HCT116 (cell line): ENCODE data around the gene SLC41A3. TPM values are rescaled to one million over a fixed set of nuclear protein-coding genes. Genes with fewer than 3 reads are reported as not detected.

ENCODE experiments used
- ATAC-seq: fragments of 200-7000 bp; cut with Tn5 transposase; 2 replicates; pipeline ENCODE4 v1.9.1; 2020; ENCODE audit warnings: mild to moderate bottlenecking, moderate library complexity
- BruUV-seq: library from RNA; stranded (reverse); fragments of 400-500 nt; replicated peaks from 2 replicates; lab custom pipeline; 2021; lab: Mats Ljungman, UMichigan
- CTCF ChIA-PET: fragments of 300-600 bp; sonication (Branson Sonifier 250); formaldehyde crosslinking; loops from one replicate; lab custom pipeline; 2021; ENCODE audit warnings: antibody characterized with exemption; lab: Charles Lee
- POLR2A ChIA-PET: fragments of 300-600, 350-600 bp; sonication (Branson Sonifier 250); formaldehyde crosslinking; loops from one replicate; lab custom pipeline; 2021; ENCODE audit warnings: antibody characterized with exemption; lab: Charles Lee
- RAD21 ChIA-PET, 2 experiments: fragments of 300-600 bp; sonication (Branson Sonifier 250); formaldehyde crosslinking; loops; one replicate each; lab custom pipeline; 2023; ENCODE audit warnings: low total read pairs in 2 of 2; ENCODE audit not compliant: uncharacterized antibody in 2 of 2, unreplicated experiment in 2 of 2, low non-redundant PET in 1 of 2; lab: Charles Lee
- DNase-seq: peaks from one replicate; pipeline ENCODE4 v3.0.0-alpha.2; 2010; ENCODE audit warnings: low read depth, low spot score
- H2AFZ ChIP-seq: fragments of 200-600 bp; shearing (Covaris generic), sonication (generic); 2 replicates; pipeline ENCODE4 v1.6.1; 2017; ENCODE audit warnings: low read depth, mixed run types, mixed read lengths, antibody characterized with exemption, low read length; ENCODE audit not compliant: poor library complexity, severe bottlenecking
- H3K27ac ChIP-seq: 2 replicates; pipeline ENCODE4 v1.5.1; 2012; ENCODE audit warnings: low read depth, low read length
- H3K27me3 ChIP-seq: fragments of 200-600 bp; sonication (generic); 2 replicates; pipeline ENCODE4 v1.6.1; 2016; ENCODE audit warnings: mixed run types, low read length, mixed read lengths; ENCODE audit not compliant: insufficient read depth
- H3K36me3 ChIP-seq, 2 experiments: fragments of 200-500 bp in 1 of 2; fragments of 200-600 bp in 1 of 2; sonication (Bioruptor generic) in 1 of 2; sonication (generic) in 1 of 2; 2 replicates each; pipeline versions ENCODE4 v1.5.1 to v1.6.1; 2014 to 2016; ENCODE audit warnings: low read length in 2 of 2, inconsistent platforms in 1 of 2, mixed read lengths in 1 of 2, mixed run types in 1 of 2; ENCODE audit not compliant: insufficient read depth in 2 of 2, control insufficient read depth in 1 of 2
- H3K4me1 ChIP-seq, 2 experiments: fragments of 200-600 bp in 1 of 2; sonication (generic) in 1 of 2; 2 replicates each; pipeline versions ENCODE4 v1.5.1 to v1.6.1; 2012 to 2017; ENCODE audit warnings: low read length in 2 of 2, inconsistent platforms in 1 of 2, mild to moderate bottlenecking in 1 of 2, mixed read lengths in 1 of 2, mixed run types in 1 of 2, moderate library complexity in 1 of 2; ENCODE audit not compliant: insufficient read depth in 2 of 2, control insufficient read depth in 1 of 2
- H3K4me2 ChIP-seq: fragments of 200-600 bp; sonication (generic); 2 replicates; pipeline ENCODE4 v1.6.1; 2017; ENCODE audit warnings: mixed run types, low read length, mixed read lengths
- H3K4me3 ChIP-seq, 2 experiments: fragments of 200-600 bp in 1 of 2; sonication (generic) in 1 of 2; replicated peaks in 1 of 2; 2 replicates each; pipeline ENCODE4 v1.5.1; 2011 to 2016; ENCODE audit warnings: low read length in 2 of 2, control low read depth in 1 of 2, low read depth in 1 of 2, mild to moderate bottlenecking in 1 of 2, mixed read lengths in 1 of 2, mixed run types in 1 of 2
- H3K79me2 ChIP-seq: fragments of 200-600 bp; sonication (generic); 2 replicates; pipeline ENCODE4 v1.6.1; 2017; ENCODE audit warnings: mild to moderate bottlenecking, mixed run types, low read length, moderate library complexity, mixed read lengths; ENCODE audit not compliant: insufficient read depth
- H3K9ac ChIP-seq: fragments of 200-600 bp; sonication (generic); 2 replicates; pipeline ENCODE4 v1.6.1; 2016; ENCODE audit warnings: low read length, mixed read lengths
- H3K9me2 ChIP-seq: fragments of 200-600 bp; sonication (generic), shearing (Covaris generic); 2 replicates; pipeline ENCODE4 v1.6.1; 2017; ENCODE audit warnings: mixed run types, mild to moderate bottlenecking, moderate library complexity; ENCODE audit not compliant: insufficient read depth
- H3K9me3 ChIP-seq, 2 experiments: fragments of 200-500 bp in 1 of 2; fragments of 200-600 bp in 1 of 2; sonication (Bioruptor generic) in 1 of 2; sonication (generic) in 1 of 2; 2 replicates each; pipeline ENCODE4 v1.6.1; 2014 to 2017; ENCODE audit warnings: low read length in 2 of 2, mixed read lengths in 2 of 2, inconsistent platforms in 1 of 2, low read depth in 1 of 2, mild to moderate bottlenecking in 1 of 2, mixed run types in 1 of 2, moderate library complexity in 1 of 2; ENCODE audit not compliant: control insufficient read depth in 1 of 2, insufficient read depth in 1 of 2
- H4K20me1 ChIP-seq: fragments of 200-600 bp; sonication (generic), shearing (Covaris generic); 2 replicates; pipeline ENCODE4 v1.6.1; 2017; ENCODE audit warnings: mixed run types, mild to moderate bottlenecking, moderate library complexity; ENCODE audit not compliant: insufficient read depth
- FOSL1 ChIP-seq: IDR thresholded peaks from 2 replicates; pipeline ENCODE4 v1.6.1; 2012; ENCODE audit warnings: low read depth
- MAX ChIP-seq: IDR thresholded peaks from 2 replicates; pipeline ENCODE4 v1.6.1; 2012
- POLR2AphosphoS5 ChIP-seq: IDR thresholded peaks from 2 replicates; pipeline ENCODE4 v1.6.1; 2011; ENCODE audit warnings: mild to moderate bottlenecking, low read depth, low read length, moderate library complexity
- RAD21 ChIP-seq: IDR thresholded peaks from 2 replicates; pipeline ENCODE4 v1.6.1; 2012; ENCODE audit warnings: low read depth, mild to moderate bottlenecking
- SIN3A ChIP-seq: IDR thresholded peaks from 2 replicates; pipeline ENCODE4 v1.6.1; 2012; ENCODE audit warnings: low read depth
- SP1 ChIP-seq: IDR thresholded peaks from 2 replicates; pipeline ENCODE4 v1.6.1; 2012; ENCODE audit warnings: low read depth
- SRF ChIP-seq: IDR thresholded peaks from 2 replicates; pipeline ENCODE4 v1.6.1; 2012; ENCODE audit warnings: low read depth
- YY1 ChIP-seq: IDR thresholded peaks from 2 replicates; pipeline ENCODE4 v1.6.1; 2011; ENCODE audit warnings: low read length, low read depth, moderate library complexity, mild to moderate bottlenecking; ENCODE audit not compliant: insufficient replicate concordance; ENCODE audit errors: extremely low read depth
- ZNF274 ChIP-seq: fragments of 200-500 bp; sonication (Bioruptor generic); IDR thresholded peaks from 2 replicates; pipeline ENCODE4 v1.6.1; 2014; ENCODE audit warnings: mild to moderate bottlenecking, low read depth, low read length, inconsistent platforms
- intact Hi-C: fragments of 100-400 bp; cut with micrococcal nuclease; formaldehyde crosslinking; loops from 2 replicates; pipeline ENCODE4 v1.10.0; 2022
- total RNA-seq: library from RNA; stranded (reverse); gene quantifications from one replicate; pipeline ENCODE4 v1.2.1, GENCODE V29; 2021; ENCODE audit not compliant: unreplicated experiment
- TF ChIP-seq, protein P1 (sequence below): IDR thresholded peaks from 2 replicates; pipeline ENCODE4 v1.6.1; 2011; ENCODE audit warnings: mild to moderate bottlenecking, low read length, moderate library complexity; ENCODE audit not compliant: insufficient replicate concordance; ENCODE audit errors: extremely low read depth

SLC41A3 gene
- total RNA-seq, 1 experiment from 2014 or later, result 45.9 TPM

DNA sequence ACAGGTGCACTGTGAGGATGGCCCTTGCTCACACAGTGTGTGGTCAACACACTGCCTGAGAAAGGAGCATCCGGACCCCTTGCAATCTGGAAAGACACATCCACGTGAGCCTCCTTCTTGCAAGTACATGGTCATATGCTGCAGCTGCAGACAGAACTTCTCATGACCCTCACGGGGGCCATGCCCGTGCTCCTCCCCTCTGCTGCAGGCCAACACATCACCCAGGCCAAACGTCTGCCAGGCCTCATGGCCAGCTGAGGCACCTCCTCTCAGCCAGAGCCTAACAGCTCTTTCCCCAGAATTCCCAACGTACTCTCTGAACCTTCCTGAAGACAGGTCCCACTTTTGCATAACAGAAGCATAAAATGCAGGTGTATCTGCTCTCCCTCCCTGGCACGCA lies 25.3 kb downstream of the SLC41A3 start:
- Histone ChIP-seq H3K9ac (no peak overlapping the region), H3K4me3 (no peak overlapping the region), H3K9me2 (no peaks in the 10 kb centered on the region), H3K36me3 (no peaks in the 10 kb centered on the region), H3K27me3 (no peaks in the 10 kb centered on the region), H4K20me1 (no peaks in the 10 kb centered on the region), H3K9me3 (no peaks in the 10 kb centered on the region), H3K4me2 (no peak overlapping the region), H2AFZ (no peak overlapping the region), H3K27ac (no peak overlapping the region), H3K79me2 (no peaks in the 10 kb centered on the region), H3K4me1 (peaks cover 2 to 22% of the 10 kb centered on the region in 2 experiments; a peak in 3 of 4 replicates)
- intact Hi-C loops, result no loop called here
- ATAC-seq (no peak), DNase-seq (no peak)
- CTCF ChIA-PET, result no interaction called here
- BruUV-seq, result no TSS peak
- RAD21 ChIA-PET, result no interaction called here
- POLR2A ChIA-PET, result no interaction called here
- TF ChIP-seq SRF (no peak), MAX (no peak), SP1 (no peak), YY1 (no peak)

GRCh38 chr3:126057936-126058335 lies 26.0 kb downstream of the SLC41A3 start:
- Histone ChIP-seq H3K9me2 (no peaks in the 10 kb centered on the region), H3K4me3 (no peak overlapping the region), H3K27me3 (no peaks in the 10 kb centered on the region), H3K4me2 (no peak overlapping the region), H4K20me1 (no peaks in the 10 kb centered on the region), H3K9me3 (no peaks in the 10 kb centered on the region), H2AFZ (no peak overlapping the region), H3K4me1 (peaks cover 2 to 26% of the 10 kb centered on the region in 2 experiments; a peak in 3 of 4 replicates), H3K9ac (no peak overlapping the region), H3K36me3 (no peaks in the 10 kb centered on the region), H3K27ac (no peak overlapping the region), H3K79me2 (no peaks in the 10 kb centered on the region)
- BruUV-seq, result no TSS peak
- TF ChIP-seq FOSL1 (no peak), RAD21 (no peak), POLR2AphosphoS5 (no peak), ZNF274 (no peak), YY1 (no peak), SP1 (no peak), SIN3A (no peak)
- TF ChIP-seq, protein P1, sequence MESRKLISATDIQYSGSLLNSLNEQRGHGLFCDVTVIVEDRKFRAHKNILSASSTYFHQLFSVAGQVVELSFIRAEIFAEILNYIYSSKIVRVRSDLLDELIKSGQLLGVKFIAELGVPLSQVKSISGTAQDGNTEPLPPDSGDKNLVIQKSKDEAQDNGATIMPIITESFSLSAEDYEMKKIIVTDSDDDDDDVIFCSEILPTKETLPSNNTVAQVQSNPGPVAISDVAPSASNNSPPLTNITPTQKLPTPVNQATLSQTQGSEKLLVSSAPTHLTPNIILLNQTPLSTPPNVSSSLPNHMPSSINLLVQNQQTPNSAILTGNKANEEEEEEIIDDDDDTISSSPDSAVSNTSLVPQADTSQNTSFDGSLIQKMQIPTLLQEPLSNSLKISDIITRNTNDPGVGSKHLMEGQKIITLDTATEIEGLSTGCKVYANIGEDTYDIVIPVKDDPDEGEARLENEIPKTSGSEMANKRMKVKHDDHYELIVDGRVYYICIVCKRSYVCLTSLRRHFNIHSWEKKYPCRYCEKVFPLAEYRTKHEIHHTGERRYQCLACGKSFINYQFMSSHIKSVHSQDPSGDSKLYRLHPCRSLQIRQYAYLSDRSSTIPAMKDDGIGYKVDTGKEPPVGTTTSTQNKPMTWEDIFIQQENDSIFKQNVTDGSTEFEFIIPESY, result no peak
- ChIA-PET RAD21 (no interaction called here), CTCF (no interaction called here), POLR2A (no interaction called here)
- DNase-seq (no peak), ATAC-seq (no peak)
- intact Hi-C loops, result no loop called here
